BLaER1 (cell line): ENCODE data around the gene RUBCNL.

ENCODE experiments used
- H3K27ac ChIP-seq: shearing (Covaris generic); formaldehyde crosslinking; 2 replicates; pipeline ENCODE4 v1.8.1; 2022
- H3K27me3 ChIP-seq: shearing (Covaris generic); formaldehyde crosslinking; 2 replicates; pipeline ENCODE4 v1.8.1; 2022
- H3K36me3 ChIP-seq: shearing (Covaris generic); formaldehyde crosslinking; 2 replicates; pipeline ENCODE4 v1.8.1; 2022
- H3K4me1 ChIP-seq: shearing (Covaris generic); formaldehyde crosslinking; 2 replicates; pipeline ENCODE4 v1.8.1; 2022
- H3K4me2 ChIP-seq: shearing (Covaris generic); formaldehyde crosslinking; 2 replicates; pipeline ENCODE4 v1.8.1; 2022
- H3K4me3 ChIP-seq: shearing (Covaris generic); formaldehyde crosslinking; 2 replicates; pipeline ENCODE4 v1.8.1; 2022
- H3K9ac ChIP-seq: shearing (Covaris generic); formaldehyde crosslinking; 2 replicates; pipeline ENCODE4 v1.8.1; 2022
- H3K9me3 ChIP-seq: shearing (Covaris generic); formaldehyde crosslinking; 2 replicates; pipeline ENCODE4 v1.8.1; 2022
- H4K20me1 ChIP-seq: shearing (Covaris generic); formaldehyde crosslinking; 2 replicates; pipeline ENCODE4 v1.8.1; 2022
- Cebpa-rat ChIP-seq: shearing (Covaris generic); IDR thresholded peaks from 2 replicates; pipeline ENCODE4 v1.8.1; 2022

Gene RUBCNL

GRCh38 chr13:46359714-46360113 is 27.3 kb downstream of the RUBCNL start:
- H3K27ac ChIP-seq: no peak overlapping the region
- no peak overlapping the region for H3K4me3 ChIP-seq
- H4K20me1 ChIP-seq: no peaks in the 10 kb centered on the region
- H3K9ac ChIP-seq: no peak overlapping the region
- H3K4me2 ChIP-seq: no peak overlapping the region
- no peaks in the 10 kb centered on the region for H3K4me1 ChIP-seq
- H3K27me3 ChIP-seq: no peaks in the 10 kb centered on the region
- no peaks in the 10 kb centered on the region for H3K9me3 ChIP-seq
- no peaks in the 10 kb centered on the region for H3K36me3 ChIP-seq
- TF ChIP-seq Cebpa-rat: no peak

GRCh38 chr13:46355901-46356590 is 31.0 kb downstream of the RUBCNL start:
- no peaks in the 10 kb centered on the region for H3K27me3 ChIP-seq
- H3K9ac ChIP-seq: no peak overlapping the region
- TF ChIP-seq Cebpa-rat: no peak
- no peak overlapping the region for H3K4me3 ChIP-seq
- H3K27ac ChIP-seq: no peak overlapping the region
- H4K20me1 ChIP-seq: no peaks in the 10 kb centered on the region
- no peaks in the 10 kb centered on the region for H3K36me3 ChIP-seq
- no peaks in the 10 kb centered on the region for H3K4me1 ChIP-seq
- H3K4me2 ChIP-seq: no peak overlapping the region
- H3K9me3 ChIP-seq: no peaks in the 10 kb centered on the region

DNA sequence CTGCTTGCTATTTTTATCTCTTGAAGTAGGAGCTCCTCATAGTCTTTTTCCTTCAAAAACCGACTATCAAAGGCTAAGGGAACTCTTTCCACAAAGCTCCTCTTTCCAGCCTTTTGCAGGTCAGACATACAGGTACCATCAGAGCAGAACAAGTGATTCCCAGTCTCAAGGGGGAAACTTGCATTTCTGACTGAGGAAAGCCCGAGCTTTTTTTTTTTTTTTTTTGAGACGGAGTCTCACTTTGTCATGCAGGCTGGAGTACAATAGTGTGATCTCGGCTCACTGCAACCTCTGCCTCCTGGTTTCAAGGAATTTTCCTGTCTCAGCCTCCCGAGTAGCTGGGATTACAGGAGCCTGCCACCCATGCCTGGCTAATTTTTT is 32.0 kb downstream of the RUBCNL start:
- Histone ChIP-seq H3K4me1 (no peaks in the 10 kb centered on the region), H3K4me3 (no peak overlapping the region), H4K20me1 (no peaks in the 10 kb centered on the region), H3K9me3 (no peaks in the 10 kb centered on the region), H3K36me3 (no peaks in the 10 kb centered on the region), H3K4me2 (no peak overlapping the region), H3K27ac (no peak overlapping the region), H3K9ac (no peak overlapping the region), H3K27me3 (no peaks in the 10 kb centered on the region)
- no peak for TF ChIP-seq Cebpa-rat

DNA sequence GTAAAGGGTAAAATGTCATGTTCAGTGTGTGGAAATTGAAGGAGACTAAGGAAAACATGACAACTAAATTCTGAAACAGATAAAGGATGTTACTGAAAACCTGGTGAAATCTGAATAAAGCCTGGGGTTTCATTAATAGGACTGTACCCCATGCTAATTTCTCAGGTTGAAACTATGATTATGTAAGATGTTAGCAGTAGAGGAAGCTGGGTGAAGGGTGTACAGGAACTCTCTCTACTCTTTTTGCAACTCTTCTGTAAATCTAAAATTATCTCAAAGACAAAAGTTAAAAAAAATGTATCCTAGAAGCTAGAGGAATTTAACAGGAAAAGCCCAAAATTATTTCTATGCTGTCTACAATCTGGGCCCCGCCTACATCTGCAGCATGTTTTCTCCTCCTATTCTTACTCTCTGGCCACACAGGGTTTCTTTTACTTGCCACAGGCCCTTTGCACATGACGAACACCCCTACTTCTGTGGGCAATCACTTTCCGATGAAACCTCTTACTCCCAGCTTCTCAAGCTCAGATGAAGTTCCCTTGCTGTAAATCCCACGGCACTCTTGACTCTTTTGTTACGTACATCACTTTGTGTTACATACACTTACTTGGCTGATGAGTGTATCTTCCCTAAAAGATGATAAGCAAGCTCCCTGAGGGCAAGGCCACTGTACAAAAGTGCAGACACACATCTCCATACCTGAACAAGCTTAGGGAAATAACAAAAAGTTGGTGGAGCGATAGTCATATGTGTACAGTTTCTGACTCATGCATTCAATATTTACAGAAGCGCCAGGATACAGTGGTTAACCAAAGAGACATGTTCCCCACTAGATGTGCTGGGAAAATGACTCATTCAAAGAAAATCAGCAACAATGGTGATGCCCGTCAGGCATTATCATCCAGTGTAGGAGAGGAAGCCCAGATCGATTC is 32.6 kb downstream of the RUBCNL start:
- no peaks in the 10 kb centered on the region for H3K36me3 ChIP-seq
- TF ChIP-seq Cebpa-rat: no peak
- no peak overlapping the region for H3K9ac ChIP-seq
- no peak overlapping the region for H3K27ac ChIP-seq
- no peak overlapping the region for H3K4me2 ChIP-seq
- H3K9me3 ChIP-seq: no peaks in the 10 kb centered on the region
- H3K4me1 ChIP-seq: no peaks in the 10 kb centered on the region
- no peak overlapping the region for H3K4me3 ChIP-seq
- H3K27me3 ChIP-seq: no peaks in the 10 kb centered on the region
- H4K20me1 ChIP-seq: no peaks in the 10 kb centered on the region

DNA sequence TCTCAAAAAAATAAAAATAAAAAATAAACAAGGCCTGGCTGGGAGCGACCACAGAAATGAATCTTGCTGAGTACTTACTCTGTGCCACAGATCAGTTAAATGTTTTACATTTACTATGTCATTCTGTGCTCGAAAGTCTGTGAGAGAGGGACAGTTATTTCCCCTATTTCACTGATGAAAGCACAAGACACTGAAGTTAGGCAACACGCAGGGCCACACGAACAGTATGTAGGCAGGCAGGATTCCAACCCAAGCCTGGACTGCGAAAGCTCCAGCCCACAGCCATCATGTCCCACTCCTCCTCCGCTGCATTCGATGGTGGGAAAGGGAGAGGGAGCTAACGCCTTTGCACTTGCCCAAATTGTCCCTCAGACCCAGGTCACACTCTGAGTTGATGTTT is 34.2 kb downstream of the RUBCNL start:
- H3K4me2 ChIP-seq: no peak overlapping the region
- no peaks in the 10 kb centered on the region for H3K27me3 ChIP-seq
- H3K27ac ChIP-seq: no peak overlapping the region
- H3K9ac ChIP-seq: no peak overlapping the region
- H3K36me3 ChIP-seq: no peaks in the 10 kb centered on the region
- no peaks in the 10 kb centered on the region for H4K20me1 ChIP-seq
- H3K9me3 ChIP-seq: no peaks in the 10 kb centered on the region
- no peak overlapping the region for H3K4me3 ChIP-seq
- H3K4me1 ChIP-seq: no peaks in the 10 kb centered on the region
- no peak for TF ChIP-seq Cebpa-rat

DNA sequence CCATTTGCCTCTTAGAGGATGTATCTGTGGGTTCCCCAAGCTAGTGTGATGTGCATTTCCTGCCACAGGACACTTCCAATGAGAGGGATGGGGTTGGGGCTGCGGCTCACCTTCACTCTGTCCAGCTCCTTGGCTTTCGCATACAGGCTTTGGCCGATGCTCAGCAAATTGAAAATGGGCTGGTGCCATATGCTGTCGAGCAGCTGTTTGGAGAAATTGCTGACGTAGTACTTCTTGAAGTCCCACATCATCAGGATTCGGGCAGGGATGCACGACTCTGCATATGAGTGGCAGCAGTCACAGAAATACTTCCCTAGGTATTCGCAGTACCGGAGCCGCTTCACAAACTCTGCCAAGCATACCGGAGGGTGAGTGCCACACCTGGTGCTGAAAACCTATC is 37.0 kb downstream of the RUBCNL start:
- Histone ChIP-seq H3K4me1 (peaks cover 6% of the 10 kb centered on the region; the same call in 1 of the 2 replicates), H3K4me3 (no peak overlapping the region), H3K36me3 (no peaks in the 10 kb centered on the region), H3K9me3 (no peaks in the 10 kb centered on the region), H3K27ac (no peak overlapping the region), H3K4me2 (no peak overlapping the region), H3K27me3 (no peaks in the 10 kb centered on the region), H3K9ac (no peak overlapping the region), H4K20me1 (no peaks in the 10 kb centered on the region)
- no peak for TF ChIP-seq Cebpa-rat

GRCh38 chr13:46348961-46349360 is 38.1 kb downstream of the RUBCNL start:
- Histone ChIP-seq H3K4me3 (no peak overlapping the region), H3K4me1 (peaks cover 7% of the 10 kb centered on the region; the same call in 1 of the 2 replicates), H4K20me1 (no peaks in the 10 kb centered on the region), H3K27me3 (no peaks in the 10 kb centered on the region), H3K9ac (no peak overlapping the region), H3K36me3 (no peaks in the 10 kb centered on the region), H3K4me2 (no peak overlapping the region), H3K9me3 (no peaks in the 10 kb centered on the region), H3K27ac (no peak overlapping the region)
- no peak for TF ChIP-seq Cebpa-rat

- Histone ChIP-seq H3K9me3 (no peaks in the 10 kb centered on the region), H3K4me3 (no peak overlapping the region), H3K27ac (no peak overlapping the region), H3K9ac (no peak overlapping the region), H3K4me1 (peaks cover 7% of the 10 kb centered on the region; the same call in 1 of the 2 replicates), H4K20me1 (no peaks in the 10 kb centered on the region), H3K27me3 (no peaks in the 10 kb centered on the region), H3K4me2 (no peak overlapping the region), H3K36me3 (no peaks in the 10 kb centered on the region)
- TF ChIP-seq Cebpa-rat: no peak
Measured at GRCh38 chr13:46347277-46347676, 39.8 kb downstream of the RUBCNL start.

DNA sequence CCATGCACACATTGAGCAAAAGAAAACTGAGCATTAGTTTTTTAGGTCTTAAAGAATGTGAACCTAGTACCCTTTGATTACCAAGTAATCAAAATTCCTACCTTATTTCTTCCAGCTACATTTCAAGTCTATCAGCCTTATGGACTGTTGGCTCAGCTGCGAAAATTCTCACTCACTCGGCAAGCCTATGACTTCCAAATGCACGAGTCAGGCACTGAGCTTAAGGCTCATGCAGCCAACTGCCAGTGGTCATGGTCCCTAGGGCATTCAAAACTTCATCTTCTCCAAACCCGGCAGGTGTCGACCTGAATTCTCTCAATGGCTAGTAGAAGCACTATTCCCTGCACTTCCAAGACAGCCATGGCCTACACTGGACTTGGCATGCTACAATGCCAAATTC is 41.2 kb downstream of the RUBCNL start:
- no peaks in the 10 kb centered on the region for H3K9me3 ChIP-seq
- no peak overlapping the region for H3K4me2 ChIP-seq
- H3K36me3 ChIP-seq: no peaks in the 10 kb centered on the region
- H3K27ac ChIP-seq: no peak overlapping the region
- no peak overlapping the region for H3K4me3 ChIP-seq
- no peaks in the 10 kb centered on the region for H4K20me1 ChIP-seq
- H3K9ac ChIP-seq: no peak overlapping the region
- peaks cover 18% of the 10 kb centered on the region for H3K4me1 ChIP-seq
- no peaks in the 10 kb centered on the region for H3K27me3 ChIP-seq
- no peak for TF ChIP-seq Cebpa-rat

DNA sequence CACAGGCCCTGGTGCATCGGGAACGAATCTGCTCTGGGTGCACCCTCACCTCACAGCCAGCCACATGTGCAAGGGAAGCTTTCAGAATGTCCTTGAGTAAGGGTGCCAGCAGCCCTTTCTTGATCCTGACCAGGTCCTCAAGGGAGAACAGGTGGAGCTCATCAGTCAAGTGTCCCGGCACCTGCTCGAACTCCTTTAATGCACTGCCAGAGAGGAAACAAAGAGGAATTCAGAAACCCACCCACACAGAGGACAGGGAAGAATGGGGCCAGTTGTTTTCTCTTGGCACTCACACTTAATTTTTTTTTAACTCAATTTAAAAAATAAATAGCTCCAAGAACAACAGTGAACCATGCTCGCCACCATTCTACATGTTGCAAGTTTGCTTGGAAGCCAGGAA is 41.7 kb downstream of the RUBCNL start:
- Histone ChIP-seq H3K9ac (no peak overlapping the region), H3K9me3 (no peaks in the 10 kb centered on the region), H3K4me3 (no peak overlapping the region), H3K4me1 (peaks cover 23% of the 10 kb centered on the region), H3K4me2 (no peak overlapping the region), H3K27ac (no peak overlapping the region), H3K27me3 (no peaks in the 10 kb centered on the region), H3K36me3 (no peaks in the 10 kb centered on the region), H4K20me1 (no peaks in the 10 kb centered on the region)
- TF ChIP-seq Cebpa-rat: no peak
